Stimulated activated CD8-positive, alpha-beta memory T cell treated with anti-CD3 and anti-CD28 coated beads, Interleukin-2, amount 100 ng/mL, for 1 hour (primary cell): ENCODE data around the gene TP53RK.

Experiments
- DNase-seq, 2 donors: peaks; one replicate each; pipeline ENCODE4 v3.0.0-alpha.2; 2020; ENCODE audit warnings: low read depth in 2 of 2

The TP53RK gene

DNA sequence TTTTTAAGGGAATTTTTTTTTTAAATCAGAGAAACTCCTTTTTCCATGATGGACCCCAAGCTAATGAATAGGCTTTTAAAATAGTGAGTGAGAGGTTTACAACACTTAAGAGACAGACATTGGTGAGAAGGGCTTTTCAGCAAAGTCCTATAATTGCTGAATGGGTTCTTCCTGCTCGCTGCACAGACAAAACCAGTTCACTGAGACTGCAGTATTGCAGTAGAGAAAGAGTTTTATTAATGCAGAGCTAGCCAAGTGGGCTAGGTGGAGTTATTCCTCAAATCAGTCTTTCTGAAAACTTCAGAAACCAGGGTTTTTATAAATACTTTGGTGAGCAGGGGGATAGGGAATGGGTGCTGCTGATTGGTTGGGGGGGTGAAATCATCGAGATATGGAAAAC lies 17.0 kb upstream of the TP53RK start:
- DNase-seq: no peak

DNA sequence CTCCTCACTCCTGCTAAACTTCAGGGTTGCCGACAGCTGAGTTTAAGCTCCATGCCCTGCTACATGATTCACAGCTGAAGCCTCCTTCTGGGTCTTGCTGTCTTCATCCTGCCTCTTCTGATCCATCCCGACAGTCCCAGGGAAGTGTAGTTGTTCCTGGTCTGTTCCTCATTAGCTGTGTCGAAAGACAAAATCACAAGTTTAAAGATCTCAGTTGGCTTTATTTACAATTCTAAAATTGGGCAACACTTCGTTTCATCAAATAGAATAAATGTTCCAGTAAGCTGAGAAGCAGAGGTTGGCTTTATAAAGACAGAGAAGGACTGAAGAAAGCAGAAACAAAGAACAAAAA lies 16.1 kb upstream of the TP53RK start:
- no peak for DNase-seq

DNA sequence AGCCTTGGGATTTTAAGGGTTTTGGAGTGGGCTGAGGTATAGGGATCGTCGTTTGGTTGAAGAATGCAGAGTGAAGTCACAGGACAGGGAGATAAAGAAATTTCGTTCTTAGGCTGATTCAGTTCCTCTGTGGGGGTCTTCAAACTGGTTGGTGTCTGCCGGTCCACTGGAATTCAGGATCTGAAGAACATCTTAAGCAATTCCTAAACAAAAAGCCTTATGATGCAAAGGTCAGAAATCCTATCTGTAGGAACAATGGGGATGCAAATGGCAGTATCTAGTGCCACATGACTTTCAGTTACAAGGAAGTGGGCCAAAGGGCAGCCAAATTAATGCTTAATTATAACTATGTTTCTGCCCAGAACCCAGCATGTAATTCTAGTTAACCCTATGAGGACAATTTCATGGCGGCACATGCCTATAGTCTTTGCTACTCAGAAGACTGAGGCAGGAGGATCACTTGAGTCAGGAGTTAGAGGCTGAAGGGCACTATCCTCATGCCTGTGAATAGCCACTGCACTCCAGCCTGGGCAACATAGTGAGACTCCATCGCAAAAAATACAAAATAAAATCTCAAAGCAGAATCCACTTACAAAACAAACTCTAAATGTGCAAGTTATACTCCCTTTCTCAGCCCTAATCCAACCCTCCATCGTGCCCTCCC lies 15.6 kb upstream of the TP53RK start:
- DNase-seq: no peak

DNA sequence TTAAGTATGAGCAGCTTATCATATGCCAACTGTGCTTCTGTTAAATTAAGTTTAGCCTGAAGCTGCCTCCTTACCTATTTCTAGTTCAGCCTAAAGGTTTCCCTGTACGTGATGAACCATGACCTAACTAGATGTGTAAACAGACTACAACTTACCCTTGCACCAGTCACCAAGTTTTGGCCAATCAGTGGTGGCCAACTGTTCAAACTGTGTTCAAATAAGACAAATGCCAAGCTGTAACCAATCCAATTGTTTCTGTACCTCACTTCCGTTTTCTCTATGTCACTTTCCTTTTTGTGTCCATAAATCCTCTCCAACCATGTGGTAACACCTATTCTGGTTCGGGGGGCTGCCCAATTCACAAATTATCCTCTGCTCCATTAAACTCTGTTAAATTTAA lies 14.2 kb upstream of the TP53RK start:
- DNase-seq: no peak

DNA sequence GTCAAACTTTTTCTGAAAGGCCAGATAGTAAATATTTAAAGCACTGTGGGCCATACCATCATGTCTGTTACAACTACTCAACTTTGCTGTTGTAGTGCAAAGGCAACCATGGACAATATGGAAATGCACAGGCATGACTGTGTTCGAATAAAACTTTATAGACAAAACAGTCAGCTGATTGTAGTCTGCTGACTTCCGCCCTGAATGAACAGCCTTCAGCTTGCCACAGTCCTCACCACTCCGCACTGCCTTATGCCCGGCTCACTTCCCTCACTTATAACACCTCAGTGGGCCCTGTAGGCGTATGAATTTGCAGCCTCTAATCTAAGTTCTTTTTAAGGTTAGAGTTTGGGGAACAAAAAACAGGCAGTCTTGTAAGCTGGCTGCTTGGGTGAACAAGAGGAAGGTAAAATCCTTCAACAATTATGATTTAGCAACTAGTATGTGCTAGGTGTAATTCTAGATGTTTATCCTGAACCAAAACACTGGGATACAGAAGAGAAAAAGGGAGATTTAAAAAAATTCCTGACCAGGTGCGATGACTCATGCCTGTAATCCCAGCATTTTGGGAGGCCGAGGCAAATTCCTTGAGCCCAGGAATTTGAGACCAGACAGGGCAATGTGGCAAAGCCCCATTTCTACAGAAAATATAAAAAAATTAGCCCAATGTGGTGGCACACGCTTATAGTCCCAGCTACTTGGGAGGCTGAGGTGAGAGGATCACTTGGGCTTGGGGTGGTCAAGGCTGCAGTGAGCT lies 13.4 kb upstream of the TP53RK start:
- DNase-seq: no peak

DNA sequence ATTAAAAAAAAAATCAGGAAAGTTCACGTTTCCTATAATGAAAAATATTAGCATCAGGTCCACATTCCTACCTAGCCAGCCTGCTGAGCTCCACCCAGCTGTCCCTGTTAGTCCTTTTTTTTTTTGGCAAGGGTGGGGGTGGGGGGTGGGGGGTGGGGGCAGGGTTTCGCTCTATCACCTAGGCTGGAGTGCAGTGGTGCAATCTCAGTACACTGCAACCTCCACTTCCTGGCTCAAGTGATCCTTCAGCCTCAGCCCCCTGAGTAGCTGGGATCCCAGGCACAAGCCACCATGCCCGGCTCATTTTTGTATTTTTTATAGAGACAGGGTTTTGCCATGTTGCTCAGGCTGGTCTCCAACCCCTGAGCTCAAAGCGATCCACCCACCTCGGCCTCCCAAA lies 12.7 kb upstream of the TP53RK start:
- DNase-seq: no peak

DNA sequence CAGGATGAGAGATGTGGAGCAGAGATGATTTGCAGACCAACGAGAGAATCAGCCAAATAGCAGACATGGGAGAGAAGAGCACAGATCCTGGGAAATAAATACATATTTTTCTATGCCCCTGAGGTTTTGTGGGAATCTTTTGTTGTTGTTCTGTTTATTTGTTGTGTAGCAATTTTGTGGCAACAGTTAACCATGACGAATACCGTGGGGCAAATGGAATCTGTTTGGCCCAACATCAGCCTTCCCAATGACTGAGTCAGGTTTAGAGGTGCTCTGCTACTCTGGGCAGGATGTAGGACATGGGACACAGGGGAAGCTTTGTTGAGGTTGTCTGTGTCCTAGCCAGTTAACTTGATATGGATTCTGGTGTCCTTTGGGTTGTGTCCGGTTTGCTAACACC lies 12.3 kb upstream of the TP53RK start:
- no peak for DNase-seq

DNA sequence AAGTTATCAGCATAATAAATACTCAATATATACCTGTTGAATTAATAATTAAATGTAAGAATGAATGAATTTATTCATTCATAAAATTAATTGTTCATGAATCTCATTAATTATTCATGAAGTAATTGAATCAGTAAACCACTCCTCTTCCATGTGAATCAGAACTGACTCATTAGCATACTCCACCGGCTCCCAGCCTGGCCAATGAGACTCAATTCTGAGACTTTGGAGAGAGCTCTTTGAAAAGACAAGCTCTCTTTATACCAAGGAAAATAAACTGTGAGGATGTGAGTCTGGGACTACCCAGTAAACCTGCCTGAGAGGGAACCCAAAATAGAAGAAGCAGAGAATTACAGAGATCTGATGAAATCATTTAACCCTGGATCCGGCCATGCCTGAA lies 11.8 kb upstream of the TP53RK start:
- DNase-seq: no peak

DNA sequence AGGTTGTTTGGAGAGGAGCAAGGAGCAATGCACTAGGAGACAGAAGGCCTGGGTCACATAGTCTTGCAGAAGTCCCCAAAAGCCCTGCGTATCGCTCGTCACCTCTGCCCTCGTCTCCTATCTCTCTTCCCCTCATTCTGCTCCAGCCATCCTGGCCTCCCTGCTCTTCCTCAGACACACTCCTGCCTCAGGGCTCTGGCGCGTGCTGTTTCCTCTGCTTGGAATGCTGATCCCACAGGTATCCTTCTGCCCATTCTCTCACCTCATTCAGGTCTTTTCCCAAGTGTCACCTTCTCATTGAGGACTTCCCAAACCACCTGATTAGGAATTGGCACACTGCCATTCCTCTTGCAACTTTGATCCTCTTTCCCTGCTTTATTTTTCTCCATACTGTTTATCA lies 11.2 kb upstream of the TP53RK start:
- DNase-seq: no peak

DNA sequence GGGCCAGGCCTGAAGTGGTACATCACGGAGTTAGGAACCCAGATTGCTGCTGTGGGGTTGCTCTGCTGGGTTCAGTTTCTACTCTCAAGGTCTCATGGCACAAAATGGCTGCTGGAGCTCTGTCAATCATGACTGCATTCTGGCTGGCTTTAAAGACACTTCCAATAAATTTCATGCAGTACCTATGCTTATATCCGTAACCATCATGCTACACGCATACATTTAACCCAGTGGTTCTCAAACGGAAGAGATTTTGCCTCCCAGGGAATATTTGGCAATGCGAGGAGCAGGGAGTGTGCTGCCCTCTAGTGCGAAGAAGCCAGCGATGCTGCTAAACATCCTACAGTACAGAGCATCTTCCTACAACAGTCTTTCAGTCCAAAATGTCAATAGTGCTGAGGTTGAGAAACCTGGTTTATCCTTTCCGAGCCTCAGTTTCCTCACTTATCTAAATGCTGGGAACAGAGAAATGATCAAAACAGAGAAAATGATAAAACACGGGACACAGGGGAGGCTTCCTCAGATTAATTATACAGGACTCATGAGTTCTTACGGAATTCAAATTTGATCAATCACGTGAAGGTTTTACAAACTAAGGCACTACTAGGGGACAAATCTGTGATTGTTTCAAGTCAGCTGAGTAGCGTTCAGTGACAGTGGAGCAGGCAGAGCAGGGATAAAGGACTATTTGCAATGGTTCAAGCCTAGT lies 10.6 kb upstream of the TP53RK start:
- no peak for DNase-seq

DNA sequence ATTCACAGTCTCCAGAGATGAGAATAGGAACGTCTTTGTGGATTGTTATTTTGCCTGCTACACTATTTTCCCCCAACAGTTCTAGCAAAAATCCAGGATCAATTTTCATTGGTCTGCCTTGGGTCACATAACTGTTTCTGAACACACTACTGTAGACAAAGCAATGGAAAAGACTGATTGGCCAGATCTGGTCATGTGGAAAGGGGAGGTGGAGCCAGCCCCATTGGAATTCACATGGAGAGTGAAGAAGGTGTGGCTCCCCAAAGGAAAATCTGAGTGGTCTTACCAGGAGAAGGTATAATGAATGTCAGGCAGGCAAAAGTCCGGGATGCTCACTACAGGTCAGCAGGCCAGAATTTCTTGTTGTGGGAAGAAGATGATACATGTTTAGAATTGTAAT lies 9.5 kb upstream of the TP53RK start:
- DNase-seq: no peak

DNA sequence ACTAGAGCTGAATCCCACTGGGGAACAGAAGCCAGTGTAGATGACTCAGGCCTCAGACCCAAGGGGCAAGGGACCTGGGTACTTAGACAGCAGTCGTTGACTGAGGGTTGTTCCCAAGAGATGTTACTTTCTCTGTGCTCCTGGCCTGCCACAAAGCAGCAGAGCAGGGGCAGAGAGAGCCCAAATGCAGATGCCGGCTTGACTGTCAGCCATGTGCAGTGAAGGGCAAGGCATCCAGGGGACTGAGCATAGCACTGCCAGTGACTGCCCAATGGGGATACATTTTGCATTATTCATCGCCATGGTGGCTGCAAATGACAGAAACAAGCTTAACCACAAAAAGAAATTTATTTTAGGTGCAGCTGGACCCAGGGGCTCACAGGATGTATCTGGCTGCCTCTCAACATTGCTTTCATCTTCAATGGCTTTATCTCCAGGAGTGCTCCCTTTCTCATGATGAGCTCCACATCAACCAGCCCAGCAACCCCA lies 7.6 kb upstream of the TP53RK start:
- DNase-seq: no peak

DNA sequence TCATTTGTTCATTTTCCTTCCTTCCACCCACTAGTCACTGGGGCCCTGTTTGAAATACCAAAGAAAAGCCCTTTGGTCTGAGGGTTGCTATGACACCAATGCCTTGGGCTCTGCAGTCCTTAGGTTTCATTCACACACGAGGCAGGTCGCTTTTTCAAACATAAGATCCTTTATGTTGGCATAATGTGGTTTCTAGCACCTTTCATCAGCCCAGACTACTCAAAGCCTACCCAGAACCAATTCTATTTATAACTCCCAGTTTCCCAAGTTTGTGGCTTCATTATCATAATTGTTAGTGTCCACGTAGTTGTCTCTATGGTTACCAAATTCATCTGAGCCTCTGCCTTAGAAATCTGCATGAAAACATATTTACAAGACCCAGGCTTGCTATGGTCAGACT lies 6.6 kb upstream of the TP53RK start:
- no peak for DNase-seq

DNA sequence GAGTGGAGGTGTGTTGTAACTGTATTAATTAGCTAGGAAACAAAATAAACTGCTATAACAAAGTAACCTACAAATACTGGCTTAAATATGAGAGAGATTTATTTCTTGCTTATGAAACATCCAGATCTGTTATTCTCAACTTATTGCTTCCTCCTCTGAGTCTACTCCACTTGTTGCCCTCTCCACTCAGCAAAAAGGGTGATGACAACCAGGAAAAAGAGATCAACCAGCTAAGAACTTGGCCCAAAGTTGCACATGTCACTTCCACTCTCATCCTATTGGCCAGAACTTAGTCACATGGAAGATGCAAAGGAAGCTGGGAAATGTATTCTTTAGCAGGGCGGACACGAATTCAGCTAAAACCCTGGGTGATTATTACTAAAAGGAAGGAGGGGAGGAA lies 5.2 kb upstream of the TP53RK start:
- DNase-seq: no peak

DNA sequence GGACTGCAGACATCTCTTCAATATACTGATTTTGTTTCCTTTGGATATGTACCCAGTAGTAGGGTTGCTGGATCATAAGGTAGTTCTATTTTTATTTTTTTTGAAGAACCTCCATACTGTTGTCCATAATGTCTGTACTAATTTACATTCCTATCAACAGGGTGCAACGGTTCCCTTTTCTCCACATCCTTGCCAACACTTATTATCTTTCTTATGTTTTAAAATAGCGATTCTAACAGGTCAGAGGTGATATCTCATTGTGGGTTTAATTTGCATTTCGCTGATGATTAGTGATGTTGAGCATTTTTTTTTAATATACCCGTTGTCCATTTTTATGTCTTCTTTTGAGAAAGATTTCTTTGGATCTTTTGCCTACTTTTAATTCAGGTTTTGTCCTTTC lies 2.0 kb upstream of the TP53RK start:
- no peak for DNase-seq

DNA sequence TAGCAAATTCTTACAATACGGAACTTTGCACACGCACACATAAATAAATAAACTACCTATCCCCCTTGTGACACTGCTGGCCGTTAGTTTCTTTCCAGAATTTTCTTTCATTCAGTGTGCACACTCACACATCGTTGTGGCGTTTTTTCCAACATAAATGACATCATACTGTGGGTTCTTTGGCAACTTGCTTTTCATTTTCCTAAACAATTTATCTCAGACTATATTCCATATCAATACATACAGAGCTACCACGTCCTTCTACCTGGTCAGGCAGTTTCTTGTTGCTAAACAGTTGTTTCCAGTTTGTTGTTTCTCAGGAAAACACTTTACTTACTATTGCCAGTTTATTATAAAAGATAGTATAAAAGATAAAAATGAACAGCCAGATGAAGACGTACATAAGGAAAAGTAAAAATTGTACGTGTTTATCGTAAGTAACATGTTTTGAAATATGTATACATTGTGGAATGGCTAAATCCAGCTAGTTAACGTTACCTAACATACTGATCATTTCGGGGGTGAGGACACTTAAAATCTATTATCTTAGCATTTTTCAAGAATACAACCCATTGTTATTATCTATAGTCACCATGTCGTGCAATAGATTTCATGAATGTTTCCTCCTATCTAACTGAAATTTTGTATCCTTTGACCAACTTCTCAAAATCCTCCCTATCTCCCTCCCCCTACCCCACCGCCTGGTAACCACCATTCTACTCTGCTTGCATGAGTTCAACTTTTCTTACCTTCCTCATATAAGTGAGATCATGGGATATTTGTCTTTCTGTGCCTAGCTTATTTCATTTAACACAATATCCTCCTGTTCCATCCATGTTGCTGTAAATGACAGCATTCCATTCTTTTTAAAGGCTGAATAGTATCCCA lies 1.2 kb upstream of the TP53RK start:
- DNase-seq: no peak

DNA sequence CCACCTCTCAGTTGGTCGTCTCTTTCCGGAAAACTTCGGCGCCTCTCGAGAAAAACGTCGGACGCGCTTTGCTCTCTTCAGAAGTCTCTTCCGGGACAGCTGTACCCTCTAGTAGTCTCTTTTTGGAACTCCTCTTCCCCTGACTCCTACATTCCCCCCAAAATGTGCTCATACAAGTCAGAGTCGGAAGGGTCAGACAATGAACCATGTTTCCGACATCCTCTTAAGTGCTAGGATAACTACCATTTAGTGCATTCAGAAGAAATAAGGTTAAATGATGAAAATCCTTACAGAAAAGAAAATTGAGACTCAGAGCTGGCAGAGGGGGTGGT lies 476 bp upstream of the TP53RK start:
- DNase-seq: no peak

DNA sequence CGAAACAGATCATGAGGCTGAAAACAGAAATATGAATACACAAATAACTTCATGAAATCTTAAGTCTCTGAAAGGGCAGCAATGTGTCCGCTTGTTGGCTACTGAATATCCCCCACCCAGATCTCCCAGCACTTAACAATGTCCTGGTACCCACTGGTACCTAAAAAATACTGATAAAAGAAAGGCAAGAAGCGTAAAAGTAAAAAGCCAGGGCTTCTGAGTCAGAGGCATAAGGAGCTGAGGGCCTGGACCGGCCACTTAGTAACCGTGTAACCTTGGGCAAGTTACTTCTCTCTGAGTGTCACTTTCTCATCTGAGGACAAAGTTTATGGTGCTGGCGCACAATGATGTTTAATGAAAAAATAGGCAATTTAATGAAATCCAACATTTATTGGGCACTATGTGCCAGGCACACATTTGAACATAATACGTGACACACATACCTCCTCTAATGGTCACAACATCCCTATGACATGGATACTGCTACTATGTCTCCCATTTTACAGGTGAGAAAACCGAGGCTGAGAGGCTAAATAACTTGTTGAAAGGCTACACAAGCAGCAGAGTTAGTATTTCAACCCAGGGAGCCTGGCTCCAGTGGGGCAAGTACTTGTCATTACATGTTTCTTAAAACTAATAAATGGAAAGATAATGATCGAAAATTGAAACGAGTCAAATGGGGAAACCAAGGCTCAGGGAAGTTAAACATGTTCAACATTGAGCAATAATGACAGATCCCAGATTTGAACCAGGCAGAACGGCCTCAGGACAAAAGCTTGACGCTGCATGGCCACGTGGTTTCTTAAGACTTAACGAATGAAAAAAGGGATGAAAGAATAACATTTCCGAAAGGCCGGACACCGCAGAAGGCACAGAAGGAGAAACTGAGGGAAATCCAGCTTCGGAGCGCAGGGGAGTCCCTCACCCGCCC lies 828 bp downstream of the TP53RK start:
- DNase-seq: no peak

DNA sequence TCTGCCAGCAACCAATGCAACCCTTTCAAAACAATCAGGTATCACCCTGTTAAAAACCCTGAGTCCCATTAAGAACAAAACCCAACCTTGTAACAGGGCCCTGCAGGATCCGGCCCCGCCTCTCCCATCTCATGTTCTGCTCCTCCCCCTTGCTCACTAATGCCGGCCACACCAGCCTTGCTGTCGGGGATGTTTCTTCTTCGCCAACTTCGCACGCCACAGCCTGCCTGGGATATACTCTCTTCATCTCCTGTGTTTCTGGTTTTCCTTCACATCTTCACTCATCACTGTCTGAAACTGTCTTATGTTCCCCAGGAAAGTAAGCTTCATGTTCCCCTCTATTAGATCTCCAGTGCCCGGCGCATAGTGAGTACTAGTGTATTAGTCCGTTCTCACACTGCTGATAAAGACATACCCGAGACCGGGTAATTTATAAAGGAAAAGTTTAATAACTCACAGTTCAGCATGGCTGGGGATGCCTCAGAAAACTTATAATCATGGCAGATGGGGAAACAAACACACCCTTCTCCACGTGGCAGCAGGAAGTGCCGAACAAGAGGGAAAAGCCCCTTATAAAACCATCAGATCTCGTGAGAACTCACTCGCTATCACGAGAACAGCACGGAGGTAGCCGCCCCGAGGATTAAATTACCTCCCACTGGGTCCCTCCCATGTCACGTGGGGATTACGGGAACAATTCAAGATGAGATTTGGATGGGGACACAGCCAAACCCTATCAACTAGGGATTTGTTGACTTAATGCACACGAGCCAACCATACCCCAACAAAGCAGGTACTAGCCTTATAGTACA lies 5.1 kb downstream of the TP53RK start:
- no peak for DNase-seq

DNA sequence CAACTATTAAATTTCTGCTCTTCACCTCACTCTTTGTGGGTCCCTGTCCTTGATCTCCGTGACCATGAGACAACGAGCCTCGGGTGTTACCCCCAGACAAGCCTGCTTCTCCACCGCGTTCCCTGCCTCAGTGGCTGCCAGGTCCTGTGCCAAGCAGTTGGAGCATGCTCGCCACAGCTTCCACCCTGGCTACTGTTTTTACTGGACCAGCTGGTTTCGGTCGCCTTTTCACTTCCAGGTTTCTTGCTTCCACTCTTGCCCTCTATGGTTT lies 5.6 kb downstream of the TP53RK start:
- DNase-seq: no peak
